HepG2 (cell line): ENCODE measurements around the gene EXOC3. TPM values are rescaled to one million over a fixed set of nuclear protein-coding genes. Genes with fewer than 3 reads are reported as not detected.

ENCODE experiments used
- DNMT3B ChIP-seq: conservative IDR thresholded peaks from 2 replicates; pipeline ENCODE4 v1.6.1; 2016; ENCODE audit warnings: missing biosample characterization, control low read depth
- HOXA3 ChIP-seq: sonication (generic); formaldehyde crosslinking; IDR thresholded peaks from 2 replicates; pipeline ENCODE4 v1.5.0; 2020; ENCODE audit warnings: missing genetic modification reagents
- KDM3A ChIP-seq: IDR thresholded peaks from 2 replicates; pipeline ENCODE4 v1.6.1; 2018; ENCODE audit warnings: low read depth, missing compliant biosample characterization
- KLF11 ChIP-seq: IDR thresholded peaks from 2 replicates; pipeline ENCODE4 v1.6.1; 2016; ENCODE audit warnings: missing compliant biosample characterization
- MED1 ChIP-seq: sonication (generic); formaldehyde crosslinking; IDR thresholded peaks from 2 replicates; pipeline ENCODE4 v1.4.0; 2020; ENCODE audit warnings: missing genetic modification reagents
- MTF2 ChIP-seq: sonication (generic); formaldehyde crosslinking; IDR thresholded peaks from 2 replicates; pipeline ENCODE4 v1.5.0; 2020; ENCODE audit warnings: missing genetic modification reagents, borderline replicate concordance
- RARA ChIP-seq: IDR thresholded peaks from 2 replicates; pipeline ENCODE4 v1.6.1; 2016; ENCODE audit warnings: missing genetic modification reagents, missing compliant biosample characterization
- RXRB ChIP-seq: IDR thresholded peaks from 2 replicates; pipeline ENCODE4 v1.6.1; 2016; ENCODE audit warnings: borderline replicate concordance, missing genetic modification reagents, missing compliant biosample characterization
- SPEN ChIP-seq: sonication (generic); formaldehyde crosslinking; IDR thresholded peaks from 2 replicates; pipeline ENCODE4 v1.5.1; 2020; ENCODE audit warnings: low read depth, mild to moderate bottlenecking, missing genetic modification reagents
- ZNF292 ChIP-seq: sonication (generic); formaldehyde crosslinking; IDR thresholded peaks from 2 replicates; pipeline ENCODE4 v1.8.1; 2022; ENCODE audit warnings: mild to moderate bottlenecking, low read depth, missing genetic modification reagents, borderline replicate concordance
- ZNF33B ChIP-seq: sonication (generic); formaldehyde crosslinking; IDR thresholded peaks from 2 replicates; pipeline ENCODE4 v1.5.1; 2020; ENCODE audit warnings: mild to moderate bottlenecking, missing genetic modification reagents
- ZNF44 ChIP-seq: sonication (generic); formaldehyde crosslinking; IDR thresholded peaks from 2 replicates; pipeline ENCODE4 v1.5.1; 2020; ENCODE audit warnings: mild to moderate bottlenecking, missing genetic modification reagents
- ZNF557 ChIP-seq: sonication (generic); formaldehyde crosslinking; IDR thresholded peaks from 2 replicates; pipeline ENCODE4 v1.4.0; 2020; ENCODE audit warnings: missing genetic modification reagents
- ZNF891 ChIP-seq: sonication (generic); formaldehyde crosslinking; IDR thresholded peaks from 2 replicates; pipeline ENCODE4 v1.5.0; 2020; ENCODE audit warnings: mild to moderate bottlenecking, missing genetic modification reagents
- polyA plus RNA-seq, 8 experiments: library from polyadenylated mRNA; depleted of rRNA in 3 of 8; stranded (reverse) in 7 of 8; unstranded in 1 of 8; fragments of >200 nt; fragmentation: Illumina TruSeq in 4 of 8; extraction: Trizol in 4 of 8; gene quantifications; 2 replicates each; pipeline versions ENCODE4 v1.2.1 to v1.2.3, GENCODE V29; 2011 to 2016; ENCODE audit warnings: low read depth in 4 of 8, missing spikeins in 1 of 8, mixed read lengths in 1 of 8; ENCODE audit not compliant: insufficient read depth in 1 of 8
- total RNA-seq, 5 experiments: library from RNA; depleted of rRNA; stranded (reverse); fragments of >200 nt; fragmentation: Illumina TruSeq; extraction: Trizol; gene quantifications; 2 replicates each; pipeline ENCODE4 v1.2.3, GENCODE V29; 2016; ENCODE audit warnings: low read depth in 1 of 5
- TF ChIP-seq, protein P1 (sequence below): sonication (generic); formaldehyde crosslinking; IDR thresholded peaks from 2 replicates; pipeline ENCODE4 v1.8.1; 2023; ENCODE audit warnings: mild to moderate bottlenecking, moderate library complexity, missing genetic modification reagents
- TF ChIP-seq, protein P2 (sequence below): sonication (generic); formaldehyde crosslinking; IDR thresholded peaks from 2 replicates; pipeline ENCODE4 v1.4.0; 2020; ENCODE audit warnings: missing genetic modification reagents
- TF ChIP-seq, protein P3 (sequence below): sonication (generic); formaldehyde crosslinking; IDR thresholded peaks from 2 replicates; pipeline ENCODE4 v1.8.1; 2022; ENCODE audit warnings: low read depth, mild to moderate bottlenecking, missing genetic modification reagents
- TF ChIP-seq, protein P4 (sequence below): sonication (generic); formaldehyde crosslinking; IDR thresholded peaks from 2 replicates; pipeline ENCODE4 v1.8.0; 2022; ENCODE audit warnings: mild to moderate bottlenecking, missing genetic modification reagents, moderate library complexity
- TF ChIP-seq, protein P5 (sequence below): sonication (generic); formaldehyde crosslinking; IDR thresholded peaks from 2 replicates; pipeline ENCODE4 v1.4.0; 2020; ENCODE audit warnings: low read depth, mild to moderate bottlenecking, missing genetic modification reagents

Gene EXOC3
- total and polyA plus RNA-seq, 2 of the 13 experiments (the other 11 are each of a cell fraction or from before 2014, with no cell fraction given) = 9.2 to 20.5 TPM

DNA sequence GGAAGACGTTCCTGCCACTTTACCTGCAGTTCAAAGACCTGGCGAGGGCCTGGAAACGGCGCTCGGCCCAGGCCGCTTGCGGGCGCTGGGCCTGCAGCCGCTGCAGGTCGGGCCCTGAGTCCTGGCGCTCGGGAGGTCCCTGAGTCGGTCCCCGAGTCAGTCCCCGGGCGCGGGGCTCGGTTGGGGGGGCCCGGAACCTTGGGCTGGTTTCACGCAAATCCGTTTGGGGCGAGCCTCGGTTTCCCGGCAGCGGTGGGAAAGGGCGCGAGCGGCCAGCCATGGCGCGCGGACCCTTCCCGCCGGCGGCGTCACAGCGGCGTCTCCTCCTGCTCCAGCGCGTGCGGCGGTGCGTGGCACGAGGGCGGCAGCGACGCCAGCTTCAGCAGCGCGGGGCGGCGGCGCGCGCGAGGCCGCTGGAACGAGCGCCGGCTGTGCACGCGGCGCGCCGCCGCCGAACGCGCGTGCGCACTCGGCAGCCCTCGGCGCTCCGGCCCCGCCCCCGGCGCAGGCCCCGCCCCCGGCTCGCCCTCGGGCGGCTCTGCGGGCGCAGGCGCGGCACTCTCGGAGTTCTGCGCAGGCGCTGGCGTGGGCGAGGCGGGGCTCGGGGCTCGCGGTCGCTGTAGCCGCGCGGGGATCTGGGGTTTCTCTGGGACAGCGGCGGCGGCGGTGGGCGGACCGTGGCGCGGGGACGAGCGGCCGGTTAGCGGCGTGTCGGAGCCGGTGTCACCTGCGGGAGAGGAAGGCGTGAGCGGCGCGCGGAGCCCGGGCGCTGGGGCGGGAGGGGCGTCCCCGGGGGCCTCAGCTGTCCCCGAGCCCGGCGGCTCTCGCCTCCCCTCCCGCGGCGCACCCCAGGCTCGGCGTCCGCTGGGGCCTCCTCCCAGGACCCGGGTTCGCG lies 29.9 kb downstream of the EXOC3 start (continued):
- TF ChIP-seq, protein P1, sequence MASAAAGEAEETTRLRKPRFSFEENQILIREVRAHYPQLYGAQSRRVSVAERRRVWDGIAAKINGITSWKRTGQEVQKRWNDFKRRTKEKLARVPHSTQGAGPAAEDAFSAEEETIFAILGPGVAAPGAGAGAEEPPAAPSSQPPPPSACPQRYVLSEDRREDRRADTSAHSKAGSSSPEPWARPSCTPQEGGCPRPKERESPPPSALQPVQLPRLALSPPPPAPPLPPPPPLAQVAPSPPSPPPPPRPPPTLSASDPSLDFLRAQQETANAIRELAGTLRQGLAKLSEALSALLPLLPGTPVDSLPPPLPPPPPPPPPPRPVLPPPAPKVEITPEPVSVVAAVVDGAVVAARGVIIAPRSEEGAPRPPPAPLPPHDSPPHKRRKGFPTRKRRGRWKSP (CRISPR knock-in tag) = peak; percentile 81; the same call in 1 of the 2 replicates
- TF ChIP-seq ZNF33B (CRISPR knock-in tag) (peak; percentile 97), ZNF292 (no peak), SPEN (CRISPR knock-in tag) (peak; percentile 86), DNMT3B (CRISPR knock-in tag) (no peak; the same call in 1 of the 2 replicates), RARA (CRISPR knock-in tag) (peak; percentile 30; the same call in 1 of the 2 replicates), HOXA3 (CRISPR knock-in tag) (peak; percentile 91), KLF11 (no peak), RXRB (CRISPR knock-in tag) (no peak), ZNF891 (CRISPR knock-in tag) (peak; percentile 18; the same call in 1 of the 2 replicates), MED1 (no peak), KDM3A (CRISPR knock-in tag) (no peak), MTF2 (no peak), ZNF557 (0 out of 2 replicates have a peak, but pooled peaks have one; percentile 27), ZNF44 (CRISPR knock-in tag) (peak; percentile 77; the same call in 1 of the 2 replicates)
- TF ChIP-seq, protein P2, sequence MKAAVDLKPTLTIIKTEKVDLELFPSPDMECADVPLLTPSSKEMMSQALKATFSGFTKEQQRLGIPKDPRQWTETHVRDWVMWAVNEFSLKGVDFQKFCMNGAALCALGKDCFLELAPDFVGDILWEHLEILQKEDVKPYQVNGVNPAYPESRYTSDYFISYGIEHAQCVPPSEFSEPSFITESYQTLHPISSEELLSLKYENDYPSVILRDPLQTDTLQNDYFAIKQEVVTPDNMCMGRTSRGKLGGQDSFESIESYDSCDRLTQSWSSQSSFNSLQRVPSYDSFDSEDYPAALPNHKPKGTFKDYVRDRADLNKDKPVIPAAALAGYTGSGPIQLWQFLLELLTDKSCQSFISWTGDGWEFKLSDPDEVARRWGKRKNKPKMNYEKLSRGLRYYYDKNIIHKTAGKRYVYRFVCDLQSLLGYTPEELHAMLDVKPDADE (CRISPR knock-in tag) = peak; percentile 98
- TF ChIP-seq, protein P3, sequence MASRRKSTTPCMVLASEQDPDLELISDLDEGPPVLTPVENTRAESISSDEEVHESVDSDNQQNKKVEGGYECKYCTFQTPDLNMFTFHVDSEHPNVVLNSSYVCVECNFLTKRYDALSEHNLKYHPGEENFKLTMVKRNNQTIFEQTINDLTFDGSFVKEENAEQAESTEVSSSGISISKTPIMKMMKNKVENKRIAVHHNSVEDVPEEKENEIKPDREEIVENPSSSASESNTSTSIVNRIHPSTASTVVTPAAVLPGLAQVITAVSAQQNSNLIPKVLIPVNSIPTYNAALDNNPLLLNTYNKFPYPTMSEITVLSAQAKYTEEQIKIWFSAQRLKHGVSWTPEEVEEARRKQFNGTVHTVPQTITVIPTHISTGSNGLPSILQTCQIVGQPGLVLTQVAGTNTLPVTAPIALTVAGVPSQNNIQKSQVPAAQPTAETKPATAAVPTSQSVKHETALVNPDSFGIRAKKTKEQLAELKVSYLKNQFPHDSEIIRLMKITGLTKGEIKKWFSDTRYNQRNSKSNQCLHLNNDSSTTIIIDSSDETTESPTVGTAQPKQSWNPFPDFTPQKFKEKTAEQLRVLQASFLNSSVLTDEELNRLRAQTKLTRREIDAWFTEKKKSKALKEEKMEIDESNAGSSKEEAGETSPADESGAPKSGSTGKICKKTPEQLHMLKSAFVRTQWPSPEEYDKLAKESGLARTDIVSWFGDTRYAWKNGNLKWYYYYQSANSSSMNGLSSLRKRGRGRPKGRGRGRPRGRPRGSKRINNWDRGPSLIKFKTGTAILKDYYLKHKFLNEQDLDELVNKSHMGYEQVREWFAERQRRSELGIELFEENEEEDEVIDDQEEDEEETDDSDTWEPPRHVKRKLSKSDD = peak; percentile 59; the same call in 1 of the 2 replicates
- TF ChIP-seq, protein P4, sequence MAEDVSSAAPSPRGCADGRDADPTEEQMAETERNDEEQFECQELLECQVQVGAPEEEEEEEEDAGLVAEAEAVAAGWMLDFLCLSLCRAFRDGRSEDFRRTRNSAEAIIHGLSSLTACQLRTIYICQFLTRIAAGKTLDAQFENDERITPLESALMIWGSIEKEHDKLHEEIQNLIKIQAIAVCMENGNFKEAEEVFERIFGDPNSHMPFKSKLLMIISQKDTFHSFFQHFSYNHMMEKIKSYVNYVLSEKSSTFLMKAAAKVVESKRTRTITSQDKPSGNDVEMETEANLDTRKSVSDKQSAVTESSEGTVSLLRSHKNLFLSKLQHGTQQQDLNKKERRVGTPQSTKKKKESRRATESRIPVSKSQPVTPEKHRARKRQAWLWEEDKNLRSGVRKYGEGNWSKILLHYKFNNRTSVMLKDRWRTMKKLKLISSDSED (CRISPR knock-in tag) = peak; percentile 89
- TF ChIP-seq, protein P5, sequence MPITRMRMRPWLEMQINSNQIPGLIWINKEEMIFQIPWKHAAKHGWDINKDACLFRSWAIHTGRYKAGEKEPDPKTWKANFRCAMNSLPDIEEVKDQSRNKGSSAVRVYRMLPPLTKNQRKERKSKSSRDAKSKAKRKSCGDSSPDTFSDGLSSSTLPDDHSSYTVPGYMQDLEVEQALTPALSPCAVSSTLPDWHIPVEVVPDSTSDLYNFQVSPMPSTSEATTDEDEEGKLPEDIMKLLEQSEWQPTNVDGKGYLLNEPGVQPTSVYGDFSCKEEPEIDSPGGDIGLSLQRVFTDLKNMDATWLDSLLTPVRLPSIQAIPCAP (CRISPR knock-in tag) = peak; percentile 71; the same call in 1 of the 2 replicates
